AG09309 (cell line): ENCODE data around the gene WTIP.
A peak's percentile ranks its signal among the peaks of the same experiment; 100 is the strongest.

Experiments used
- DNase-seq: peaks from one replicate; pipeline ENCODE4 v3.0.0-alpha.2; 2010; ENCODE audit warnings: low read depth
- H3K4me3 ChIP-seq: 2 replicates; pipeline ENCODE4 v1.5.1; 2011; ENCODE audit warnings: mild to moderate bottlenecking, low read depth, low read length, moderate library complexity; ENCODE audit not compliant: control insufficient read depth
- TF ChIP-seq, protein P1 (sequence below): IDR thresholded peaks from 2 replicates; pipeline ENCODE4 v1.5.1; 2011; ENCODE audit warnings: mild to moderate bottlenecking, low read depth, low read length, inconsistent platforms; ENCODE audit not compliant: insufficient read depth, control insufficient read depth; ENCODE audit errors: missing control alignments

The WTIP gene

DNA sequence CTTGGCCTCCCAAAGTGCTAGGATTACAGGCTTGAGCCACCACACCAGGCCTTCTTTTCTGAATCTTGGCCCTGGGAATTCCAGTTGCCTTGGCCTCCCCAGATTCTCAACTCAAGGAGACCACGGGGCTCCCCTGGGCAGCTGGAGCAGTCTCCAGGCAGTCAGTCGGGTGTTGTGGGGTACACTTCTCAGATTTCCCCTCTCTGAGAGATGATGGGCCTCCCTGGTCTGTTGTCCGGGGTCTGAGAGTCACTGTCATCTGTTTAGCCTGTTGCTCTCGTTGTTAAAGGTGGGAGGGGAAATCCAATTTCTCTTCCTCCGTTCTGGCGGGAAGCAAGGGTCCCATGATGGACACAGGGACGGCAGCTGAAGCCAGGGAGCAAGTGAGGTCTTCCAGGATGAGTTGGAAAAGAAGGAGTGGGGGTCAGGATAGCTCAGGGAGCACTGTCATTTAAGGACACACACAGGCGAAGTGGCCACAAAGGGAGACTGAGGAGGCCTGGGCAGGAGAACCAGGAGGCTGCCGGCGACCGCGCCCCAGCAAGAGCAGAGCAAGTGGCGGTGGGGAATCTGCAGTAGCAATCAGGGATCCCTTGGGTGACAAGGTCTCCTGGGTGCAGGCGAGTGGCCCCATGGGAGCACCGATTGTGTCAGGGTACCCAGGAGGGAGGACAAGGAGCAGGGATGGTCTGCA lies 15.7 kb downstream of the WTIP start:
- H3K4me3 ChIP-seq = no peak overlapping the region
- TF ChIP-seq, protein P1, sequence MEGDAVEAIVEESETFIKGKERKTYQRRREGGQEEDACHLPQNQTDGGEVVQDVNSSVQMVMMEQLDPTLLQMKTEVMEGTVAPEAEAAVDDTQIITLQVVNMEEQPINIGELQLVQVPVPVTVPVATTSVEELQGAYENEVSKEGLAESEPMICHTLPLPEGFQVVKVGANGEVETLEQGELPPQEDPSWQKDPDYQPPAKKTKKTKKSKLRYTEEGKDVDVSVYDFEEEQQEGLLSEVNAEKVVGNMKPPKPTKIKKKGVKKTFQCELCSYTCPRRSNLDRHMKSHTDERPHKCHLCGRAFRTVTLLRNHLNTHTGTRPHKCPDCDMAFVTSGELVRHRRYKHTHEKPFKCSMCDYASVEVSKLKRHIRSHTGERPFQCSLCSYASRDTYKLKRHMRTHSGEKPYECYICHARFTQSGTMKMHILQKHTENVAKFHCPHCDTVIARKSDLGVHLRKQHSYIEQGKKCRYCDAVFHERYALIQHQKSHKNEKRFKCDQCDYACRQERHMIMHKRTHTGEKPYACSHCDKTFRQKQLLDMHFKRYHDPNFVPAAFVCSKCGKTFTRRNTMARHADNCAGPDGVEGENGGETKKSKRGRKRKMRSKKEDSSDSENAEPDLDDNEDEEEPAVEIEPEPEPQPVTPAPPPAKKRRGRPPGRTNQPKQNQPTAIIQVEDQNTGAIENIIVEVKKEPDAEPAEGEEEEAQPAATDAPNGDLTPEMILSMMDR = no peak
- DNase-seq = no peak

DNA sequence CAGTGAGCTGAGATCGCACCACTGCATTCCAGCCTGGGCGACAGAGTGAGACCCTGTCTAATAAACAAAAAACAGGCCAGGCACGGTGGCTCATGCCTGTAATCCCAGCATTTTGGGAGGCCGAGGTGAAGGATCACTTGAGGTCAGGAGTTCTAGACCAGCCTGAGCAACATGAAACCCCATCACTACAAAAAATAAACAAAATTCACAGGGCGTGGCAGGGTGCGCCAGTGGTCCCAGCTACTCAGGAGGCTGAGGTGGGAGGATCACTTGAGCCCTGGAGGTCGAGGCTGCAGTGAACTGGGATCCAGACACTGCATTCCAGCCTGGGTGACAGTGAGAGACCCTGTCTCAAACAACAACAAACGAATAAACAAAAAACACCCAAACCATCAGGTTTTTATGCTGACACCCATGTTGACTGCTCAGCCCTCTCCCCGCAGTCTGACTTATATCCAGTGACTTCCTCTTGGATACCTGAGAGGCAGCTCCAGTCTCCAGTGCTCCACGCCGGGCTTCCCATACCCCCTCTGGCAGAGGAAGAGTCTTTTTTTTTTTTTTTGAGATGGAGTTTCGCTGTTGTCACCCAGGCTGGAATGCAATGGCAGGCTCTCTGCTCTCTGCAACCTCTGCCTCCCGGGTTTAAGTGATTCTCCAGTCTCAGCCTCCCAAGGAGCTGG lies 17.7 kb downstream of the WTIP start:
- TF ChIP-seq, protein P1 = no peak
- DNase-seq = no peak
- no peak overlapping the region for H3K4me3 ChIP-seq

DNA sequence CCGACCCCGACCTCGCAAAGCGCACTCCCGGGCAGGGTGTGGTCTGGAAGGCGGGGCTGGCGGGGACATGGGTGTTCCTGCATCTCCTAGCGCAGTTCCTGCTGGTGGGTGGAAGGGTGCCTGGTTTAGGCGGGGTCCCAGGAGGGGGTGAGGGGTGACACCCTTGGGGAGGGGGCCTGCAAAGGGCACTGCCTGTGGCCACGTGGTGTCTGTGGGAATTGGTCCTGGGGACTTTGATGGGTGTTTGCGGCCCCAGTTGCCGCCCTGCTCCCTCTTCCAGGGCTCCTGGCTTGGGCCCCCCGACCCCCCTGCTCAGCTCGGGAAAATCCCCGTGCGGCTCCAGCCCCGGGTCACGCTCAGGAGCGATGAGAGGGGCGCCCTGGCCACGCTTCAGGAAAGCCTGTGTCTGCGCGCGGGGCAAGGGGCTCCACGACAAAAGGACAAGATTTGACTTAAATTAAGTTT lies 19.1 kb downstream of the WTIP start:
- no peak for DNase-seq
- H3K4me3 ChIP-seq = no peak overlapping the region
- TF ChIP-seq, protein P1 = no peak

DNA sequence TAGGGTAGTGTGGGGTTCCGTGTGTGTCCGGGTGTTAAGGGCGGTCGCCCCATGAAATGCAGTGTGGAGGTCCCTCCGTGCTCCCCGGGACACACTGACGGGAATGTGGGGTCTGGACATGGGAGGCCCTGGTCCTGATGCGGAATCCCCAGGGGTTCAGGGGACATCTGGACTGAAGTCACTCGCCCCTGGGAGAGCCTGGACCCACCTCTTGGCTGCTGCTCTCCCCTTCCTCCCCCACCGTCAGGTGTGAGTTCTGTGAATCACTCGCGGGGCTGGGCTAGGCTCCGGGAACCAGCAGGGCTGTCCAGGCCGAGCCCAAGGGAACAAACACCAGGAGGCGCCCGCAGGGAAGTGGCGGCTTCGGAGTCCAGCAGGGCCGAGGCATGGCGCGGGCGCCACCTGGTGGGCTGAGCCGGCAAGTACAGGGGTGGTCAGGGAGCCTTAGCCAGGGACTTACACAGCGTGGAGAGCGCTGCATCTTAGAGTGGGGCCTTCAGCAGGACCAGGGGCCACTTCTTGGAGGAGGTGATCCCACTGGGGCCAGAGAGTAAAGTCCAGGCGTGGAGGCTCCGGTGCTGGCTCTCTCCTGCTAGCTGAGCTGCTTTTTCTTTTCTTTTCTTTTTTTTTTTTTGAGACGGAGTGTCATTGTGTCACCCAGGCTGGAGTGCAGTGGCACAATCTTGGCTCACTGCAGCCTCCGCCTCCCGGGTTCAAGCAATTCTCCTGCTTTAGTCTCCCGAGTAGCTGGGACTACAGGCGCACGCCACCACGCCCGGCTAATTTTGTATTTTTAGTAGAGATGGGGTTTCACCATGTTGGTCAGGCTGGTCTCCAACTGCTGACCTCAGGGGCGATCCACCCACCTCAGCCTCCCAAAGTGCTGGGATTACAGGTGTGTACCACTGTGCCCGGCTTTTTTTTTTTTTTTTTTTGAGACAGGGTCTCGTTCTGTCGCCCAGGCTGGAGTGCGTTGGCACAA lies 20.1 kb downstream of the WTIP start:
- TF ChIP-seq, protein P1 = peak; percentile 100
- H3K4me3 ChIP-seq = no peak overlapping the region
- peak; percentile 55 for DNase-seq

DNA sequence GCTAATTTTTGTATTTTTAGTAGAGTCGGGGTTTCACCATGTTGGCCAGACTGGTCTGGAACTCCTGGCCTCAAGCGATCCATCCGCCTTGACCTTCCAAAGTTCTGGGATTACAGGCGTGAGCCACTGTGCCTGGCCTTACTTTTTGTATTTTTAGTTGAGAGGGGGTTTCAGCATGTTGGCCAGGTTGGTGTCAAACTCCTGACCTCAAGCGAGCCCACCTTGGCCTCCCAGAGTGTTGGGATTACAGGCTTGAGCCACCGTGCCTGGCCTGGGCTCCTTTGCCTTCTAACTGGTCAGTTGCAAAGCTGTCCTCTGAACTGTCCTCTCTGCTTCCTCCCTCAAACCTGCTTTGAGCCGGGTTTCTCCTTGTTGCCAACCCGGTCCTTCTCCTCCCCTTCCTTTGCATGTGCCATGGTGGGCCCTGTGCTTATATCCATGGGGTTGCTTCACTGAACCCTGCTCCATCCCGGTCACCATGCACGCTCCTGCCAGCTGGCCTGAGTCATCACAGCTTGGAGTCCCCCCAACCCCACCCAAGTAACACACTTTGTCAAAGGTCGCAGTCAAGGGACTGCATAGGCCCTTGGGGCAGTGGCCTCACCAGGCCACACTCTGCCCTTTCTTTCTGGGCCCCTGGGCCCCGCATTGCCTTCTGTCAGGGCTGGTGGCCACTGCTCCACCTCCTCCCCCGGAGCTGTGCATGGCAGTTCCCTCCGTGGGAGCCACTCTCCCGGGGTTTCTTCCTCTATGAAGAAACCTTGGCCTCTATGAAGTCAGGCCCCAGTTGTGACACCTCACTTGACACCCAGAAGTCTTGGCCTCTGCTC lies 21.2 kb downstream of the WTIP start:
- DNase-seq = no peak
- H3K4me3 ChIP-seq = no peak overlapping the region
- TF ChIP-seq, protein P1 = no peak

DNA sequence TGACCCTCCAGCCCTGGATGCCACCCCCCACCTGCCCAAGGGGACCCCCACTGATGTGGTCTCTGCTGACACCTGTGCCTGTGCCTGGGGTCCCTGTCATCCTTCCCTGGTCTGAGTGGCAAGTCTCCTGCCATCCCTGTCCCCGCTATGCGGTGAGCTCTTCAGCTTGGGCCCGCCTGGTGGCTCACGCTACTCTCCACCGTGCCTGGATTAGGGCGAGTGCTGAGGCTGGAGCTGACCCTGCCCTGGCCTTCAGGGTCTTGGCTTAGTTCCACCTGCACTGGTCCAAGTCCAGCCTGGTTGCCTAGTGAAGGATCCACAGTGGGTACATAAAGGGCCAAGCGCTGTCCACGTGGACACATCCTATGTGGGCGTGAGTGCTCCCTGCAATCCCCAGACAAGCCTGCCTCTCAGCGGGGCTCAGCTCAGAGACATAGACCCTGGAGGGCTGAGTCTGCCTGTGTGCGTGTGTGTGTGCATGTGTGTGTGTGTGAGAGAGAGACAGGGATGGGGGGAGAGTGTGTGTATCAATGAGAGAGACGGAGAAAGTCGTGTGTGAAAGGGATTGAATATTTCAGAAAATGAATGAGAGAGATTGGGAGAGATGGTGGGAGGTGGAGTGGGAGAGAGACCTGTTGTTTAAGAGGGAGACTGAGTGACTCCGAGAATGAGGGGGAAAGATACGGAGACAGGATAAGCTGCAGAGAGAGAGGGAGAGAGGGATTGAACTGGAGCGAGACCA lies 22.1 kb downstream of the WTIP start:
- TF ChIP-seq, protein P1 = no peak
- no peak for DNase-seq
- H3K4me3 ChIP-seq = no peak overlapping the region
